H9 (cell line): ENCODE data around the gene PAX1. TPM values are rescaled to one million over a fixed set of nuclear protein-coding genes. Genes with fewer than 3 reads are reported as not detected.

Source experiments
- DNase-seq: peaks from one replicate; pipeline ENCODE4 v3.0.0-alpha.2; 2017
- H2AFZ ChIP-seq: one replicate; pipeline ENCODE4 v1.6.1; 2013; ENCODE audit warnings: mild to moderate bottlenecking, low read length, control low read depth, moderate library complexity
- H2AK5ac ChIP-seq: 2 replicates; pipeline ENCODE4 v1.6.1; 2013; ENCODE audit warnings: low read length, control low read depth, mixed read lengths; ENCODE audit not compliant: insufficient read length
- H2BK120ac ChIP-seq: one replicate; pipeline ENCODE4 v1.6.1; 2013; ENCODE audit warnings: low read depth, mild to moderate bottlenecking, low read length, control low read depth, inconsistent platforms; ENCODE audit not compliant: poor library complexity, severe bottlenecking
- H2BK12ac ChIP-seq: 2 replicates; pipeline ENCODE4 v1.6.1; 2013; ENCODE audit warnings: low read length, control low read depth, mixed read lengths, low read depth; ENCODE audit not compliant: insufficient read length
- H2BK15ac ChIP-seq: 2 replicates; pipeline ENCODE4 v1.6.1; 2013; ENCODE audit warnings: low read depth, low read length, control low read depth
- H2BK20ac ChIP-seq: one replicate; pipeline ENCODE4 v1.6.1; 2013; ENCODE audit warnings: low read depth, mild to moderate bottlenecking, low read length, control low read depth, inconsistent platforms; ENCODE audit not compliant: poor library complexity, severe bottlenecking
- H2BK5ac ChIP-seq: 2 replicates; pipeline ENCODE4 v1.6.1; 2013; ENCODE audit warnings: low read length, control low read depth, mixed read lengths; ENCODE audit not compliant: insufficient read length
- H3K14ac ChIP-seq: 2 replicates; pipeline ENCODE4 v1.6.1; 2013; ENCODE audit warnings: low read length, control low read depth; ENCODE audit not compliant: insufficient read depth
- H3K18ac ChIP-seq: 2 replicates; pipeline ENCODE4 v1.6.1; 2013; ENCODE audit warnings: low read depth, mild to moderate bottlenecking, mixed read lengths, low read length, control low read depth; ENCODE audit not compliant: insufficient read length
- H3K23ac ChIP-seq: 2 replicates; pipeline ENCODE4 v1.6.1; 2013; ENCODE audit warnings: low read length, control low read depth, mixed read lengths, low read depth; ENCODE audit not compliant: insufficient read length
- H3K23me2 ChIP-seq: 2 replicates; pipeline ENCODE4 v1.6.1; 2013; ENCODE audit warnings: low read depth, mild to moderate bottlenecking, mixed read lengths, low read length, control low read depth; ENCODE audit not compliant: insufficient read length, poor library complexity, severe bottlenecking
- H3K27ac ChIP-seq: 2 replicates; pipeline ENCODE4 v1.5.1; 2013; ENCODE audit warnings: low read length, control low read depth, mixed read lengths, low read depth; ENCODE audit not compliant: insufficient read length
- H3K27me3 ChIP-seq: 2 replicates; pipeline ENCODE4 v1.6.1; 2013; ENCODE audit warnings: low read length, control low read depth, inconsistent platforms; ENCODE audit not compliant: insufficient read depth
- H3K4ac ChIP-seq: 2 replicates; pipeline ENCODE4 v1.6.1; 2013; ENCODE audit warnings: low read depth, mild to moderate bottlenecking, control low read depth, inconsistent platforms, low read length, moderate library complexity
- H3K4me1 ChIP-seq: 2 replicates; pipeline ENCODE4 v1.6.1; 2013; ENCODE audit warnings: low read length, control low read depth, inconsistent platforms; ENCODE audit not compliant: insufficient read depth
- H3K4me2 ChIP-seq: 2 replicates; pipeline ENCODE4 v1.6.1; 2013; ENCODE audit warnings: low read length, control low read depth, mixed read lengths; ENCODE audit not compliant: insufficient read length, insufficient read depth
- H3K56ac ChIP-seq: 2 replicates; pipeline ENCODE4 v1.6.1; 2013; ENCODE audit warnings: low read depth, mild to moderate bottlenecking, mixed read lengths, low read length, control low read depth; ENCODE audit not compliant: insufficient read length
- H3K79me1 ChIP-seq: 2 replicates; pipeline ENCODE4 v1.6.1; 2013; ENCODE audit warnings: low read depth, mild to moderate bottlenecking, moderate library complexity, low read length, control low read depth, inconsistent platforms; ENCODE audit not compliant: insufficient read depth, poor library complexity, severe bottlenecking
- H3K79me2 ChIP-seq: 2 replicates; pipeline ENCODE4 v1.6.1; 2013; ENCODE audit warnings: low read length, control low read depth, inconsistent platforms; ENCODE audit not compliant: insufficient read depth
- H3K9ac ChIP-seq: 2 replicates; pipeline ENCODE4 v1.6.1; 2013; ENCODE audit warnings: low read length, control low read depth, mixed read lengths; ENCODE audit not compliant: insufficient read length; ENCODE audit errors: extremely low read depth
- H3K9me3 ChIP-seq: one replicate; pipeline ENCODE4 v1.6.1; 2013; ENCODE audit warnings: low read depth, low read length, inconsistent platforms; ENCODE audit not compliant: control insufficient read depth
- H3T11ph ChIP-seq: one replicate; pipeline ENCODE4 v1.6.1; 2013; ENCODE audit warnings: mild to moderate bottlenecking, low read length, control low read depth, inconsistent platforms
- H4K20me1 ChIP-seq: one replicate; pipeline ENCODE4 v1.6.1; 2013; ENCODE audit not compliant: control insufficient read depth, insufficient read length, insufficient read depth
- H4K5ac ChIP-seq: 2 replicates; pipeline ENCODE4 v1.6.1; 2013; ENCODE audit warnings: low read depth, mild to moderate bottlenecking, mixed read lengths, low read length, control low read depth; ENCODE audit not compliant: insufficient read length
- H4K8ac ChIP-seq: replicated peaks from 2 replicates; pipeline ENCODE4 v1.6.1; 2013; ENCODE audit warnings: low read length, control low read depth, mixed read lengths, low read depth; ENCODE audit not compliant: insufficient read length
- H4K91ac ChIP-seq: 2 replicates; pipeline ENCODE4 v1.6.1; 2013; ENCODE audit warnings: low read depth, mild to moderate bottlenecking, moderate library complexity, mixed read lengths, low read length, control low read depth; ENCODE audit not compliant: insufficient read length
- H3K27ac Mint-ChIP-seq, 3 experiments: 2 replicates in 2 of 3; 3 replicates in 1 of 3; pipeline ENCODE4 v1.8.0; 2020 to 2021; ENCODE audit warnings: mixed read lengths in 3 of 3, mild to moderate bottlenecking in 1 of 3, moderate library complexity in 1 of 3
- H3K27me3 Mint-ChIP-seq: 2 replicates; pipeline ENCODE4 v1.8.0; 2021; ENCODE audit warnings: low read depth, mild to moderate bottlenecking, moderate library complexity, mixed read lengths
- H3K36me3 Mint-ChIP-seq, 3 experiments: 2 replicates in 2 of 3; 3 replicates in 1 of 3; pipeline ENCODE4 v1.8.0; 2020 to 2021; ENCODE audit warnings: low read depth in 3 of 3, mixed read lengths in 3 of 3; ENCODE audit not compliant: insufficient read depth in 1 of 3
- H3K4me1 Mint-ChIP-seq, 2 experiments: 2 replicates each; pipeline ENCODE4 v1.8.0; 2020; ENCODE audit warnings: mixed read lengths in 2 of 2
- H3K4me3 Mint-ChIP-seq, 2 experiments: 2 replicates in 1 of 2; 3 replicates in 1 of 2; pipeline ENCODE4 v1.8.0; 2020 to 2021; ENCODE audit warnings: mild to moderate bottlenecking in 2 of 2, mixed read lengths in 2 of 2, moderate library complexity in 1 of 2
- H3K9me3 Mint-ChIP-seq, 2 experiments: 2 replicates in 1 of 2; 3 replicates in 1 of 2; pipeline ENCODE4 v1.8.0; 2020; ENCODE audit warnings: mild to moderate bottlenecking in 2 of 2, mixed read lengths in 2 of 2, moderate library complexity in 1 of 2
- CTCF ChIP-seq: fragments of 200-600 bp; sonication (generic); conservative IDR thresholded peaks from 3 replicates; pipeline ENCODE4 v1.8.0; 2021; ENCODE audit warnings: antibody characterized with exemption, mild to moderate bottlenecking
- WGBS: extraction: QIAGEN DNeasy Blood & Tissue Kit; methylation state at CpG from one replicate; pipeline ENCODE4 v1.1.7; 2013; ENCODE audit warnings: missing lambda C conversion rate, low lambda C conversion rate, mixed read lengths; ENCODE audit not compliant: insufficient read length; ENCODE audit errors: extremely low coverage; 5-methylcytosine and 5-hydroxymethylcytosine counted together
- total RNA-seq: library from RNA; stranded (reverse); gene quantifications from 2 replicates; pipeline ENCODE4 v1.2.1, GENCODE V29; 2021

Gene PAX1
- total RNA-seq, 1 experiment from 2014 or later: not detected

- no peaks in the 10 kb centered on the region; a peak in 2 of 7 replicates for H3K36me3 Mint-ChIP-seq
- H4K20me1 ChIP-seq: no peaks in the 10 kb centered on the region
These were observed 33.7 kb downstream of the PAX1 start for GRCh38 chr20:21739161-21739560.

More at GRCh38 chr20:21739161-21739560, 33.7 kb downstream of the PAX1 start:
- Histone ChIP-seq H3K14ac (no peak overlapping the region), H4K8ac (no peak overlapping the region), H3K79me2 (no peaks in the 10 kb centered on the region), H3K4me1 (no peaks in the 10 kb centered on the region), H3K27ac (no peak overlapping the region), H2BK20ac (no peak overlapping the region), H3K18ac (no peak overlapping the region), H2AK5ac (no peak overlapping the region), H3K9me3 (no peaks in the 10 kb centered on the region), H2AFZ (no peak overlapping the region), H3T11ph (no peak overlapping the region), H3K79me1 (no peaks in the 10 kb centered on the region), H2BK12ac (no peak overlapping the region), H3K23me2 (no peaks in the 10 kb centered on the region), H3K27me3 (no peaks in the 10 kb centered on the region), H3K4me2 (no peak overlapping the region), H4K5ac (no peak overlapping the region), H2BK120ac (no peak overlapping the region), H3K56ac (no peak overlapping the region), H3K23ac (no peak overlapping the region), H2BK15ac (no peak overlapping the region), H4K91ac (no peak overlapping the region), H3K4ac (no peak overlapping the region), H2BK5ac (no peak overlapping the region), H3K9ac (no peak overlapping the region)
- Mint-ChIP-seq H3K9me3 (peaks cover 17 to 20% of the 10 kb centered on the region in 2 experiments; a peak in 4 of 5 replicates), H3K4me3 (no peak overlapping the region), H3K27ac (no peak overlapping the region), H3K4me1 (no peaks in the 10 kb centered on the region), H3K27me3 (peaks cover 9% of the 10 kb centered on the region)
- no CpG with 5 or more reads among the region's 3 CpGs for WGBS
- TF ChIP-seq CTCF: no peak
- no peak for DNase-seq
